HL-60 (cell line): Measurements from ENCODE around the gene MED10.

Source experiments
- DNase-seq, 2 experiments: peaks; one replicate each; pipeline ENCODE4 v3.0.0-alpha.2; 2010 to 2020; ENCODE audit warnings: low read depth in 1 of 2, low spot score in 1 of 2
- H3K27ac ChIP-seq: fragments of 250-450 bp; sonication (Bioruptor Pico); replicated peaks from 2 replicates; pipeline ENCODE4 v1.5.1; 2020; ENCODE audit warnings: mild to moderate bottlenecking, moderate library complexity
- H3K27me3 ChIP-seq: fragments of 250-450 bp; sonication (Bioruptor Pico); 2 replicates; pipeline ENCODE4 v1.5.1; 2021; ENCODE audit warnings: mild to moderate bottlenecking, moderate library complexity; ENCODE audit not compliant: insufficient read depth, poor library complexity, severe bottlenecking
- H3K4me3 ChIP-seq: replicated peaks from 2 replicates; pipeline ENCODE4 v1.5.1; 2011; ENCODE audit warnings: mild to moderate bottlenecking, control low read depth, low read length; ENCODE audit not compliant: insufficient read depth
- CTCF ChIP-seq: IDR thresholded peaks from one replicate; pipeline ENCODE4 v1.5.1; 2011; ENCODE audit warnings: low read length, control low read depth, inconsistent platforms; ENCODE audit not compliant: insufficient read depth
- GABPA ChIP-seq: IDR thresholded peaks from 2 replicates; pipeline ENCODE4 v1.6.1; 2012; ENCODE audit warnings: low read depth
- POLR2AphosphoS5 ChIP-seq: IDR thresholded peaks from 2 replicates; pipeline ENCODE4 v1.6.1; 2012; ENCODE audit warnings: low read depth
- REST ChIP-seq: IDR thresholded peaks from 2 replicates; pipeline ENCODE4 v1.6.1; 2012; ENCODE audit warnings: low read depth; ENCODE audit not compliant: insufficient replicate concordance
- SPI1 ChIP-seq: IDR thresholded peaks from 2 replicates; pipeline ENCODE4 v1.6.1; 2012; ENCODE audit warnings: low read depth, mild to moderate bottlenecking, borderline replicate concordance

MED10 gene

GRCh38 chr5:6398570-6399230, 20.4 kb upstream of the MED10 start:
- no peak overlapping the region for H3K4me3 ChIP-seq
- no peak for DNase-seq
- TF ChIP-seq REST = no peak
- TF ChIP-seq CTCF = no peak
- TF ChIP-seq SPI1 = no peak
- TF ChIP-seq POLR2AphosphoS5 = no peak
- no peak for TF ChIP-seq GABPA
- no peaks in the 10 kb centered on the region for H3K27me3 ChIP-seq
- no peak overlapping the region for H3K27ac ChIP-seq

- Histone ChIP-seq H3K27ac (no peak overlapping the region), H3K4me3 (no peak overlapping the region), H3K27me3 (no peaks in the 10 kb centered on the region)
- DNase-seq = no peak
- TF ChIP-seq GABPA (no peak), SPI1 (no peak), CTCF (no peak), REST (no peak), POLR2AphosphoS5 (no peak)
Measured at GRCh38 chr5:6397536-6398269, 19.4 kb upstream of the MED10 start.

GRCh38 chr5:6396836-6397535, 18.6 kb upstream of the MED10 start:
- no peak overlapping the region for H3K4me3 ChIP-seq
- no peak for DNase-seq
- H3K27me3 ChIP-seq = no peaks in the 10 kb centered on the region
- H3K27ac ChIP-seq = no peak overlapping the region
- no peak for TF ChIP-seq SPI1
- TF ChIP-seq GABPA = no peak
- no peak for TF ChIP-seq REST
- TF ChIP-seq POLR2AphosphoS5 = no peak
- no peak for TF ChIP-seq CTCF
